MCF 10A (cell line): ENCODE data around the gene BCAR3. TPM values are rescaled to one million over a fixed set of nuclear protein-coding genes. Genes with fewer than 3 reads are reported as not detected.

ENCODE experiments used
- BruUV-seq: library from RNA; stranded (reverse); fragments of 400-500 nt; replicated peaks from 2 replicates; lab custom pipeline; 2021; lab: Mats Ljungman, UMichigan
- CTCF ChIA-PET: fragments of 300-600 bp; sonication (Branson Sonifier 250); formaldehyde crosslinking; extraction: SDS; loops from one replicate; lab custom pipeline; 2021; ENCODE audit warnings: antibody characterized with exemption, inconsistent platforms; lab: Yijun Ruan, JAX
- POLR2A ChIA-PET: fragments of 300-600, 350-650 bp; sonication (Branson Sonifier 250); formaldehyde crosslinking; extraction: SDS; loops from one replicate; lab custom pipeline; 2020; ENCODE audit warnings: antibody characterized with exemption, inconsistent platforms; lab: Yijun Ruan, JAX
- DNase-seq: peaks from one replicate; pipeline ENCODE4 v3.0.0-alpha.2; 2018; ENCODE audit not compliant: unreplicated experiment
- H3K27ac Mint-ChIP-seq: one replicate; pipeline ENCODE4 v1.8.0; 2022; ENCODE audit warnings: mild to moderate bottlenecking, low read depth, mixed read lengths; ENCODE audit not compliant: unreplicated experiment
- H3K27me3 Mint-ChIP-seq: one replicate; pipeline ENCODE4 v1.8.0; 2022; ENCODE audit warnings: mixed read lengths; ENCODE audit not compliant: insufficient read depth, unreplicated experiment
- H3K36me3 Mint-ChIP-seq: one replicate; pipeline ENCODE4 v1.8.0; 2022; ENCODE audit warnings: mild to moderate bottlenecking, moderate library complexity, mixed read lengths; ENCODE audit not compliant: insufficient read depth, unreplicated experiment
- H3K4me1 Mint-ChIP-seq: one replicate; pipeline ENCODE4 v1.8.0; 2022; ENCODE audit warnings: mixed read lengths; ENCODE audit not compliant: insufficient read depth, unreplicated experiment
- H3K4me3 Mint-ChIP-seq: one replicate; pipeline ENCODE4 v1.8.0; 2022; ENCODE audit warnings: mild to moderate bottlenecking, moderate library complexity, mixed read lengths; ENCODE audit not compliant: unreplicated experiment
- H3K9me3 Mint-ChIP-seq: one replicate; pipeline ENCODE4 v1.8.0; 2022; ENCODE audit warnings: mixed read lengths; ENCODE audit not compliant: unreplicated experiment
- intact Hi-C: fragments of 100-400 bp; cut with micrococcal nuclease; formaldehyde crosslinking; loops from 2 replicates; pipeline ENCODE4 v1.14.1; 2022
- total RNA-seq: library from RNA; stranded (reverse); gene quantifications from 2 replicates; pipeline ENCODE4 v1.2.3, GENCODE V29; 2022
- TF ChIP-seq, protein P1 (sequence below): fragments of 200-600 bp; IDR thresholded peaks from one replicate; pipeline ENCODE4 v1.8.0; 2022; ENCODE audit warnings: antibody characterized with exemption, mild to moderate bottlenecking; ENCODE audit not compliant: unreplicated experiment

Gene BCAR3
- total RNA-seq, 1 experiment from 2014 or later = 130 TPM

GRCh38 chr1:93518516-93518915, 163.1 kb downstream of the BCAR3 start:
- BruUV-seq = no TSS peak
- peaks cover 6% of the 10 kb centered on the region for H3K36me3 Mint-ChIP-seq
- no peak overlapping the region for H3K4me3 Mint-ChIP-seq
- DNase-seq = no peak
- peak overlapping the region; percentile 1 for H3K27ac Mint-ChIP-seq
- H3K9me3 Mint-ChIP-seq = no peaks in the 10 kb centered on the region
- ChIA-PET CTCF (interaction anchor here (0.6 kb wide), 1 partner anchor 1407 kb away, joined by 4 read pairs; no protein-coding TSS in a partner anchor), POLR2A (interaction anchor here (0.8 to 1.7 kb wide), 3 partner anchors 47 to 360 kb away, joined by 3 to 5 read pairs (median 3); partner anchors contain the start of gene DNTTIP2)
- H3K27me3 Mint-ChIP-seq = no peaks in the 10 kb centered on the region
- peaks cover 29% of the 10 kb centered on the region for H3K4me1 Mint-ChIP-seq
- TF ChIP-seq, protein P1, sequence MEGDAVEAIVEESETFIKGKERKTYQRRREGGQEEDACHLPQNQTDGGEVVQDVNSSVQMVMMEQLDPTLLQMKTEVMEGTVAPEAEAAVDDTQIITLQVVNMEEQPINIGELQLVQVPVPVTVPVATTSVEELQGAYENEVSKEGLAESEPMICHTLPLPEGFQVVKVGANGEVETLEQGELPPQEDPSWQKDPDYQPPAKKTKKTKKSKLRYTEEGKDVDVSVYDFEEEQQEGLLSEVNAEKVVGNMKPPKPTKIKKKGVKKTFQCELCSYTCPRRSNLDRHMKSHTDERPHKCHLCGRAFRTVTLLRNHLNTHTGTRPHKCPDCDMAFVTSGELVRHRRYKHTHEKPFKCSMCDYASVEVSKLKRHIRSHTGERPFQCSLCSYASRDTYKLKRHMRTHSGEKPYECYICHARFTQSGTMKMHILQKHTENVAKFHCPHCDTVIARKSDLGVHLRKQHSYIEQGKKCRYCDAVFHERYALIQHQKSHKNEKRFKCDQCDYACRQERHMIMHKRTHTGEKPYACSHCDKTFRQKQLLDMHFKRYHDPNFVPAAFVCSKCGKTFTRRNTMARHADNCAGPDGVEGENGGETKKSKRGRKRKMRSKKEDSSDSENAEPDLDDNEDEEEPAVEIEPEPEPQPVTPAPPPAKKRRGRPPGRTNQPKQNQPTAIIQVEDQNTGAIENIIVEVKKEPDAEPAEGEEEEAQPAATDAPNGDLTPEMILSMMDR = no peak
- intact Hi-C loops = loop anchor here (2.0 kb wide), 1 partner anchor 70 kb away; the partner anchor contains the start of gene FNBP1L

DNA sequence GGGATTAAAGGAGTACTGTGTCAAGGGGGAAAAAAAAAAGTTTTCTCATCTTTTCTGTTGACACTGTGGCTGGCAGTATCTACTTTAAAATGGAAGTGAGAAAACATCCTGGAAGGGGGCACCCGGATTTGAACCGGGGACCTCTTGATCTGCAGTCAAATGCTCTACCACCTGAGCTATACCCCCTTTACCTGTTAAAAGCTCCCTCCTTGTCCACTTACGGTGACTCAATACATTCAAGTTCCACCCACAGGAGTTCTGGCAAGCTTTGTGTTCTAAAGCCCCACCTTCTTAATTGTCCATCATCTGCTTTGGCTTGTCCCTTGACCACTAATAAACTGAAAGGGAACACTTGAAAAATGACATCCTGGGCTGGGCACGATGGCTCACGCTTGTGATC, 165.5 kb downstream of the BCAR3 start:
- TF ChIP-seq, protein P1 = no peak
- ChIA-PET CTCF (no interaction called here), POLR2A (interaction anchor here (0.7 kb wide), 1 partner anchor 30 kb away, joined by 3 read pairs; no protein-coding TSS in a partner anchor)
- peak; percentile 48 for DNase-seq
- H3K36me3 Mint-ChIP-seq = no peaks in the 10 kb centered on the region
- H3K4me3 Mint-ChIP-seq = no peak overlapping the region
- peaks cover 29% of the 10 kb centered on the region for H3K4me1 Mint-ChIP-seq
- H3K9me3 Mint-ChIP-seq = no peaks in the 10 kb centered on the region
- H3K27me3 Mint-ChIP-seq = no peaks in the 10 kb centered on the region
- no peak overlapping the region for H3K27ac Mint-ChIP-seq
- BruUV-seq = no TSS peak
- intact Hi-C loops = no loop called here

Other genes with a start within 250 kb of the BCAR3 start
- 30.7 and 31.8 TPM in 2 replicates for gene FNBP1L, start 233.7 kb downstream of the BCAR3 start, total RNA-seq
- 78.1 and 96.5 TPM in 2 replicates for gene DNTTIP2, start 197.4 kb upstream of the BCAR3 start, total RNA-seq
- 21.1 and 21.3 TPM in 2 replicates for gene GCLM, start 227.6 kb upstream of the BCAR3 start, total RNA-seq